HL-60 (cell line): Measurements from ENCODE around the gene KCNT1.

Source experiments
- DNase-seq, 2 experiments: peaks; one replicate each; pipeline ENCODE4 v3.0.0-alpha.2; 2010 to 2020; ENCODE audit warnings: low read depth in 1 of 2, low spot score in 1 of 2
- H3K27ac ChIP-seq: fragments of 250-450 bp; sonication (Bioruptor Pico); replicated peaks from 2 replicates; pipeline ENCODE4 v1.5.1; 2020; ENCODE audit warnings: mild to moderate bottlenecking, moderate library complexity
- H3K27me3 ChIP-seq: fragments of 250-450 bp; sonication (Bioruptor Pico); 2 replicates; pipeline ENCODE4 v1.5.1; 2021; ENCODE audit warnings: mild to moderate bottlenecking, moderate library complexity; ENCODE audit not compliant: insufficient read depth, poor library complexity, severe bottlenecking
- H3K4me3 ChIP-seq: replicated peaks from 2 replicates; pipeline ENCODE4 v1.5.1; 2011; ENCODE audit warnings: mild to moderate bottlenecking, control low read depth, low read length; ENCODE audit not compliant: insufficient read depth
- CTCF ChIP-seq: IDR thresholded peaks from one replicate; pipeline ENCODE4 v1.5.1; 2011; ENCODE audit warnings: low read length, control low read depth, inconsistent platforms; ENCODE audit not compliant: insufficient read depth
- GABPA ChIP-seq: IDR thresholded peaks from 2 replicates; pipeline ENCODE4 v1.6.1; 2012; ENCODE audit warnings: low read depth
- POLR2AphosphoS5 ChIP-seq: IDR thresholded peaks from 2 replicates; pipeline ENCODE4 v1.6.1; 2012; ENCODE audit warnings: low read depth
- SPI1 ChIP-seq: IDR thresholded peaks from 2 replicates; pipeline ENCODE4 v1.6.1; 2012; ENCODE audit warnings: low read depth, mild to moderate bottlenecking, borderline replicate concordance
- TF ChIP-seq, protein P1 (sequence below): IDR thresholded peaks from 2 replicates; pipeline ENCODE4 v1.6.1; 2012; ENCODE audit warnings: low read depth; ENCODE audit not compliant: insufficient replicate concordance

The KCNT1 gene

DNA sequence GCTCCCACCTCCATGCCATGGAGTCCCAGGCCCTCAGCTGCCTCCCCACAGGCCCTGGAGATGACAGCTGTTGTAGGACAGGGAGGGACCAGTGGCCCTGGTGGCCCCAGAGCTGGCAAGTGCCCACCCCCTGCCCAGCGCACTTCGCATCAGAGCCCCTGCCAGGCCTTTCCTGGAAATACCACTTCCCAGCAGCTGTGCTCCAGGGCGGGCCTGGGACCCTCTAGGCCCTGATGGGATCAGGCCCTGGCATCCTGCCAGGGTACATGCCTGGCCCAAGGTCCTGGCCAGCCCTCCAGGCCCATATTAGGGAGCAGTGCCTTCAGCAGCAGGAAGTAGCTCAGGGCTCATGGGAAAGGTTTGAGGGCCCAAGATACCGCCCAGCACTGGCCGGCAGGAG lies 2.5 kb downstream of the KCNT1 start:
- Histone ChIP-seq H3K4me3 (no peak overlapping the region), H3K27ac (no peak overlapping the region), H3K27me3 (peaks cover 8% of the 10 kb centered on the region)
- DNase-seq = no peak
- TF ChIP-seq SPI1 (no peak), CTCF (no peak), GABPA (no peak), POLR2AphosphoS5 (no peak)
- TF ChIP-seq, protein P1, sequence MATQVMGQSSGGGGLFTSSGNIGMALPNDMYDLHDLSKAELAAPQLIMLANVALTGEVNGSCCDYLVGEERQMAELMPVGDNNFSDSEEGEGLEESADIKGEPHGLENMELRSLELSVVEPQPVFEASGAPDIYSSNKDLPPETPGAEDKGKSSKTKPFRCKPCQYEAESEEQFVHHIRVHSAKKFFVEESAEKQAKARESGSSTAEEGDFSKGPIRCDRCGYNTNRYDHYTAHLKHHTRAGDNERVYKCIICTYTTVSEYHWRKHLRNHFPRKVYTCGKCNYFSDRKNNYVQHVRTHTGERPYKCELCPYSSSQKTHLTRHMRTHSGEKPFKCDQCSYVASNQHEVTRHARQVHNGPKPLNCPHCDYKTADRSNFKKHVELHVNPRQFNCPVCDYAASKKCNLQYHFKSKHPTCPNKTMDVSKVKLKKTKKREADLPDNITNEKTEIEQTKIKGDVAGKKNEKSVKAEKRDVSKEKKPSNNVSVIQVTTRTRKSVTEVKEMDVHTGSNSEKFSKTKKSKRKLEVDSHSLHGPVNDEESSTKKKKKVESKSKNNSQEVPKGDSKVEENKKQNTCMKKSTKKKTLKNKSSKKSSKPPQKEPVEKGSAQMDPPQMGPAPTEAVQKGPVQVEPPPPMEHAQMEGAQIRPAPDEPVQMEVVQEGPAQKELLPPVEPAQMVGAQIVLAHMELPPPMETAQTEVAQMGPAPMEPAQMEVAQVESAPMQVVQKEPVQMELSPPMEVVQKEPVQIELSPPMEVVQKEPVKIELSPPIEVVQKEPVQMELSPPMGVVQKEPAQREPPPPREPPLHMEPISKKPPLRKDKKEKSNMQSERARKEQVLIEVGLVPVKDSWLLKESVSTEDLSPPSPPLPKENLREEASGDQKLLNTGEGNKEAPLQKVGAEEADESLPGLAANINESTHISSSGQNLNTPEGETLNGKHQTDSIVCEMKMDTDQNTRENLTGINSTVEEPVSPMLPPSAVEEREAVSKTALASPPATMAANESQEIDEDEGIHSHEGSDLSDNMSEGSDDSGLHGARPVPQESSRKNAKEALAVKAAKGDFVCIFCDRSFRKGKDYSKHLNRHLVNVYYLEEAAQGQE = no peak

DNA sequence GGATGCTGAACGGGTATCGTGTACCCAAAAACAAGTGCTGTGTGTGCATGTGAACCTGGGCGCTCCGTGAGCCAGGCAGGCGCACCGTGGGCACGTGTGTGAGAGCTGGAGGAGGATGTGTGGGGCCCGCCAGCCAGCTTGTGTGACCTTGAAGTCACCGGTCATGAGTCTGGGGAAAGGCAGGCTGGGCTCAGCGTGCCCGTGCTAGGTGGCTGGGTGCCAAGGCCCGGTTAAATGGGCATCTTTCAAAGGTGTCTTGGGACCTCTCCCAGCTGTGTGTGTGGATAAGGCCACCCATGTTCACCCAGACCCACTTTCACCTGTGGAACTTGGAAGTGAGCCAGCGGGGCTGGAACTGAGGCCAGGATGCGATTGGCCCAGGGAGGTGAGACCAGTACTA lies 3.4 kb downstream of the KCNT1 start:
- DNase-seq = no peak

DNA sequence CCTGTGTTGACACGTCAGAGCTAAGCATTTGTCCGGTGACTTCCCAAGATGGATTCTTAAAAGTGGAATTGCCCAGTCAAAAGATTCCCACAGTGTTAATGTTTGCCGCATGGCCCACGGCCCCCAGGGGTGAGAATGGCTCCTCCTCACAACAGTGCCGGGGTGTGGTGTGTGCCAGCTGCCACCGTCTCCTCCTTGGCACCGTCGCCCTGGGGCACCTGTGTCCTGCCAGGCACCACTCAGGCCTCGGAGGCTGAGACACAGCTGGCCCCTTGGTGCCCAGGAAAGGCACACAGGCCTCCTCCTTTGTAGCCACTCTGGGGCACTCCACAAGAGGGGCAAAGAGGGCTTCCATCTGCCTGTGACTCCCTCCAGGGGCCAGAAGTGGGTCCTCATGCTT lies 4.3 kb downstream of the KCNT1 start:
- Histone ChIP-seq H3K27me3 (peaks cover under 1% of the 10 kb centered on the region), H3K4me3 (no peak overlapping the region), H3K27ac (no peak overlapping the region)
- TF ChIP-seq SPI1 = no peak
- TF ChIP-seq CTCF = no peak
- no peak for TF ChIP-seq POLR2AphosphoS5
- no peak for TF ChIP-seq GABPA
- TF ChIP-seq, protein P1 = no peak
- no peak for DNase-seq

More for the DNA sequence above, 3.4 kb downstream of the KCNT1 start:
- Histone ChIP-seq H3K27ac (no peak overlapping the region), H3K27me3 (peaks cover 8% of the 10 kb centered on the region), H3K4me3 (no peak overlapping the region)
- TF ChIP-seq, protein P1 = no peak
- TF ChIP-seq GABPA = no peak
- TF ChIP-seq SPI1 = no peak
- TF ChIP-seq POLR2AphosphoS5 = no peak
- TF ChIP-seq CTCF = no peak
